Stimulated activated naive CD8-positive, alpha-beta T cell treated with anti-CD3 and anti-CD28 coated beads, Interleukin-15, Interleukin-2, amounts not matched to agents 100 U/mL and 50 U/mL, for 24 hours (primary cell): Measurements from ENCODE around the gene KCNJ14.

Experiments used
- ATAC-seq: fragments of 150-1000 bp; cut with Tn5 transposase; one replicate; pipeline ENCODE4 v1.10.0; 2021
- DNase-seq: peaks from one replicate; pipeline ENCODE4 v3.0.0; 2021

Gene KCNJ14

DNA sequence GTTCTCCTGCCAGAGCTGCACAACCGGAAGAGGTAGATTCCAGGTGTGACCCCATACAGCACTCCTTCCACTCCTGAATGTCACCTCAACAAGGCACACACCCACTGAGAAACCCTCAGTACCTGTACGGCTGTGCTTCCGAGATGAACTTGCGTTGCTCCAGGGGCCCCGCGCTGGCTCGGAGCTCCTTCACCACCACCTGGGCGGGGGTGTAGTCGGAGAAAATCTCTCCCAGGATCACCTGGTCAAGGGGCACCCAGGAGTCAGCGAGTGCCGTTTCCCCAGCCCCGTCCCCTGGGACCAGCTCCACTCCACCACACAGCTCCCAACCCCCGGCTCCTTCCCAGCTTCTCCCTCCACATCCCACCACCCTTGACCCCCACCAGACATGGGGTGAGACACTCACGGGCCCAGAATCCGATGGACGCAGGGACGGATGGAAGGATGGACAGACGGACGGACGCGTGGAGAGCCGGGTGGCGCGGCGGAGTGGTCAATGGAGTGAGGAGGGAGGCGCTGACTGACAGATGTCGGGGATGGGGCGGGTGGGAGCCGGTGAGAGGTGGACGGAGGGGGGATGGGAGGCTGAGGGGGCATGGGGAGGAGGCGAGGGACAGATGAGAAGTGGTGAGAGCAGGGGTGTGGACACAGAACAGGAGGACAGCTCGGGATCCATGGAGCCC is 53.5 kb downstream of the KCNJ14 start:
- ATAC-seq (no peak), DNase-seq (no peak)

DNA sequence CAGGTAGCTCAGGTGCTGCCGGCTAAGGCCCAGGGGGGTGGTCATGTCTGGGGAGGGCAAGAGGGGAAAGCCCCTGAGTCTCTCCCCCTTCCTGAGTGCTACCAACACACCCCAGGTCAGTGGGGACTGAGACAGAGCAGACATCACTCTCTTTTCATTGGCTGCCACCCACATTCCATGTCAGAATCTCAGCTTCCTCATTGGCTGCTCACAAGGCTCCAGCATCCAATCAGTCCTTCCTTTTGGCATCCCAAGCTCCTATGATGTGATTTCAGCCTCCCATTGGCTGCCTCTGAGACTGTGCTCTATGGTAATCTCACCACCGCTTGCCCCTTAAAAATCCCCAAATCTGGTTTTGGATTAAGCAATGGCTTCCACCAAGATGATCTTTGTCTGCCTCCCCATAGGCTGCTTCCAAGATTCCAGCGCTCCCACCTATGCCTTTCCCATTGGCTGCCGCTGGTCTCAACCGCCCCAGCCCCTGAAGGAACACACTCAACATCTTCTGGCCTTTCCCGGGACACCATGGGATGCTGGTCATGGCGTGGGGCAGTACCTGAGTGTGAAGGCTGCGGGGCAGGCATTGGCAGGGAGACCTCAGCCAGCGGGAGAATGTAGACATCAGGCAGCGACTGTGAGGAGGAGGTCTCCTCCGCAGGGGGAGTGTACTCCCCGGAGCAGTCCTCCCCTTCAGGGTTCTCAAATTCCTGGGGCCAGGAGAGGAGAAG is 54.3 kb downstream of the KCNJ14 start:
- ATAC-seq: no peak
- DNase-seq: no peak

DNA sequence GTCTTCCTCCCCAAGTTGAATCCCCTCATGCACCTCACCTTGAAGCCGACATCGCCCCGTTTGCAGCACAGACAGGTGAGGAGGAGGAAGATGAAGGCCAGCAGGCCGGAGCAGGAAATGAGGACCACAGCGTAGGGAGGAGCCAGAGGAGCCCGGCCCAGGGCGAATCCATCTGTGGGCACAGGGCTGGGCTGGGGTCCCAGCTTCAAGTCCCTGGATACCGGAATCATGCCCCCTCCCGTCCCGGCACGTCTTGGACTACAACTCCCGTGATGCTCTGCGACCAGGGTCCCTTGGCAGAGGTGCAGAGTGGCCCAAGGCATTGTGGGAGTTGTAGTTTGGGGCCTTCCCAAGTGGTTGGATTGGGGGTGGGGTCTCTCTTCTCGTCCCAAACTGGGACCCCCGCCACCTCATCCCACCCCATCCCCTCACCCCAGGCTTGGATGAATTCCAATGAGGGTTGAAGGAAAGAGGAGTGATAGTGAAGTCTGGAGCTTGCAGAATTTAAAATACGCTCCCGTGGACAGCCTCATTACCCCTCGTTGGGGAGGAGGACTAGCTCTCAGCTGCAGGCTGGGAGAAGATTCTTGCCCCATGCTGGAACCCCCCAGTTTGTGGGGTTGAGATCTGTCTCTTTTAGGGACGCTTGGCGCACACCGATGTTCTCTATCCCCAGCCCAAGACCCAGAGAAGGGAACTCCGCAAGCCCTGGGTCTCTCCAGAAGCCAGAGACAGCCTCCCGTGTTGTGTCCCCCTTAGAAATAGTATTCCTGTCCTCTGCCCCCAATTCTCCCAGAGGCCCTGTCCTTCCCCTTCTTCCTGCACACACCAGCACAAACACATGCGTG is 55.3 kb downstream of the KCNJ14 start:
- ATAC-seq: peak; percentile 63
- DNase-seq: peak; percentile 77

DNA sequence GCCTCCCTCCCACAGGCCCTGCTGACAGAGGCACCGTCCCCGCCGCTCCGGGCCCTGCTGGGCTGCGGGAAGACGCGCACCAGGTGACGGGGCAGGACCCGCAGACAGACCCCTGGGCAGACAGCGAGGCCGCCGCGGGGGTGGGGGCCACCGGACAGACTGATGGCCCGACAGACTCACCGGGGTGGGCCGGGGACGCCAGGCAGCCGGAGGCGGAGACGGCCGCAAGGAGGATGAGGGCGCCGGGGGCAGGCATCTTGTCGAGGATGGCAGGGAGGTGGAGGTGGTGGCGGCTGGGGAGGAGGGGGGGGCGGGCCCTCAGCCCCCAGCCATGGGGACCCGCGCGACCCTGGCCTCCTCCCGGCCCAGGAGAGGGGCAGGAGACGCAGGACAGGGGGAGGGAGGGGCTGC is 56.0 kb downstream of the KCNJ14 start:
- DNase-seq (no peak), ATAC-seq (no peak)

DNA sequence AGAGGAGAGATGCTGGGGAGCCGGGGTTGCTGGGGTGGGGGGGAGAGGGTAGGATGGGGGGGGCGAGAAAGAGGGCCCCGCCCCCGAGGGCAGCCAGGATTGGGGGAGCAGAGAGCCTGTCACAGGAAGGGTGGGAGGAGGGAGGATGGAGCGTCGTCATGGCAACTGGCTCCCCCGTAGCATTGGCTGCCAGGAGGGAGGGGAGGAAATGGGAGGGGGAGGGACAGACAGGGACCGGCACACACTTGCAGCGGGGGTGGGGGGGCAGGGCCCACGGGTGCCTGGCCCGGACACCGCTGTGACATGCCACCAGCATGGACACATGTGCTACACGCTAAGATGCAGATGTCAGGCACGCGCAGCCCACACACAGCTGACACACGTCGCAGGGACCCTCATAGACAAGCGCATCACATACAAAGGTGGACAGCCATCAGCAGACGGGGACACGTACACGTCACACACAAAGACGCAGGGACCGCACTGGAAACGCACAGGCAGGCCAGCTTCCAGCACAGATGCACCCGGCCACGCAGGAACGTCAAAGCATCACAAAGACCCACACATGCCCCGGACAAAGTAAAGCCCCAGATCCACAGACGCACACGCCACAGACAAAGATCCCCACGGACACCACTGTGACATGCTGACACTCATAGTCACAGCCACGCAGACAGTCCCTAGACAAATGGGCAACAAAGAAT is 56.6 kb downstream of the KCNJ14 start, which contains the start of gene LMTK3:
Gene LMTK3, minus strand, starts transcription at position 36 of the 704 bp plus-strand sequence. CDS start 259 bp downstream, outside the sequence.
- DNase-seq (peak; percentile 79), ATAC-seq (peak; percentile 42)

DNA sequence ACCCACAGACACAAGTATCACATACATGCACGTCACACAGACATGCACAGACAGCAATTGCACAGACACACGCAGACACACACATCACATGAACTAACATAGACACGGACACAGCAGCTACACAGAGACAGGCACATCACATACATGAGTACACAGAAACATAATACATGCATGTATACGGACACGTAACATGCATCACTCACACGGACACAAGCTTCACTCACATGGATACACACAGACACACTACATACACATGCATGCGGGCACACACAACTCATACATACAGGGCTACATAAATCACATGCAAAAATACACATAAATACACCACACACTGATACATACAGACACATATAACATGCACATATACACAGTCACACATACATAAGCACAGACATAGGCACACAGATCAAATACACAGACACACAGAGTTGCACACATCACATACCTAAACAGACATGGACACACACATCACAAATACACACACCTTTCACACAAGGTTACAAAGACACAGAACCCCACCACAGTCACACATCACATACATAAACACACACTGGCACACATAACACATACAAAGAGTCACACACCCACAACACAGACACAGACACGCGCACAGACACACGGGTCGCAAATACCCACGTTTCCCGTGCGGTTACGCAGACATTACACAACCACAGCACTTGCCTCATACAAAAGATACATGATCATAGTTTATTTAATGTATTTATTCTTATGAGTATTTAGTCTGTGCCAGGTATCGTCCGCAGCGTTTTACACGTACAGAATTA is 57.3 kb downstream of the KCNJ14 start:
- DNase-seq (no peak), ATAC-seq (no peak)

DNA sequence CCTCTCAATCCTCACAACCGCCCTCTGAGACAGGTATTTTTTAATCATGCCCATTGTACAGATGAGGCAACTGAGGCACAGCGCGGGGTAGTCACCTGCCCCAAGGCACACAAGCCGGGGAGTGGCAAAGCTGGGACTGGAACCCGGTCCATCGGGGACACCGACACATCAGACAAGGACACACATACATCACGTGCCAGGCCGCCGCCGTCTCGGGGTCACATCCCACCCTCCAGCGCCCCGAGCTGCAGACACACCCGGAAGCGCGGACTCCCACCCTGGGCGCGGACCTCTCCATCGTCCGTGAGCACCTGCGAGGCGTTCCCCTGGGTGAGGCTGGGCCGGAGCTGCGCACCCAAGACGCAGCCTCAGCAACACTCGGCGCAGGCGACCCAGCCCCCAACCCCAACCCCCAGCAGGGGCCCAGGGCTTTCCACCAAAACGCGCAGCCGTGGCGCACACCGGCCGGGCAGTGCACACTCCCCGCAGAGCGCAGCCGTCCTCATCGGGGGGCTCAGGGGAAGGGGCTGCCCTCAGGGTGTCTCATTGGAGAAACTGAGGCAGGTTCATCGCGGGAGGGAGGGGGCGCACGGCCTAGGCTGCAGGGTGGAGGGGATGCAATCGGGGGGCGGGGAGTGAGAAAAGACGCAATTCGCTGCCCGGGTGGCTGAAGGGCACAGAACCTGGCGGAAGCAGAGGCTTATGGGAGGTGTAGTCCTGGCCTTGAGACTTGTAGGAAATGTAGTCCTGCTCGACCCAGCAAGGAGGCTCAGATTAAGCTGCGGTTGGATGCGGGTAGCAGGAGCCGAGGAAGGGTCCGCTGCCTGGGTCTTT is 58.1 kb downstream of the KCNJ14 start:
- peak; percentile 78 for ATAC-seq
- peak; percentile 73 for DNase-seq

DNA sequence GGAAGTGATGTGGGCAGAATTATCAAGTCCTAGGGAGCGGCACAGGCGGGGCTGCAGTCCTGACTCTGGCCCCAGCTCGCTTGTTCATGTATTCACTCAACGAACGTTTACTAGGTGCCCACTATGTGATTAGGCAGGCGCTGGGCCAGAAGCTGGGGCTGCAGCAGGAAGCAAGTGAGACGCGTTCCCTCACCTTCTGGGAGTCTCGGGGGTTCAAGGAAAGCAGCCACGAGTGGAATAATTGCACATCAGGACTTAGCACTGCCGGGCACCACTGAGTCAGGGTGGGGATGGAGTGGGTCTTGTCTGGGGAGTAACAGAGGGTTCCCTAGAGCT is 58.7 kb downstream of the KCNJ14 start:
- ATAC-seq (no peak), DNase-seq (no peak)

DNA sequence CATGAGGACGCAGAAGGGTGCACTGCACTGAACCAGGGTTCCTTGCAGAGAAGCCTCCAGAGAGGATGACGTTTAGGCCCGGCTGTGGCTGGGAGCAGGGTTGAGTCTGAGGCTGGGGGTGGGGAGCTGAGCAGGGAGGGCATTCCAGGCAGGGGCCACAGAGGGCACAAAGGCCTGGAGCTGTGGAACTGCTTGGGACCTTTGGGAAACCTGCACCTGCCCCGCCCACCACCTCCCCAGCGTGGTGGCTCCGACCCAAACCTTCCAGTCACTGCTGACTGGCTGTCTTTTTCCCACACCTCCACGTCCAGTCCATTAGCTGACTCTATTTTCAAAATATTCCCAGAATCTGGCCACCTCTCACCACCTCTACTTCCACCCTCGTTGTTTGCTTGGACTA is 61.2 kb downstream of the KCNJ14 start:
- DNase-seq (no peak), ATAC-seq (no peak)
